Heart left ventricle (tissue), 13 donors: Measurements from ENCODE around the gene PTPN13.

Experiments
- CTCF ChIP-seq, 12 donors: fragments of 200-600 bp; sonication (generic) in 4 of 12; IDR thresholded peaks; one replicate each; pipeline versions ENCODE4 v1.5.0 to v1.8.0; 2018 to 2022; ENCODE audit warnings: antibody characterized with exemption in 12 of 12, mild to moderate bottlenecking in 5 of 12
- POLR2A ChIP-seq, 2 donors: fragments of 450-650 bp; IDR thresholded peaks; one replicate each; pipeline ENCODE4 v1.6.1; 2017; ENCODE audit warnings: antibody characterized with exemption in 2 of 2, mild to moderate bottlenecking in 2 of 2, moderate library complexity in 2 of 2
- donor health status: ischemic (EF 13 %, LVEDD 7.1; RV severe dilation, severe dysfunction).
- donor health status: DM: no; HTN: yes; CAD: no.
- donor health status: DM: no; HTN: no; CAD: no.
- donor health status: ischemic (EF 25% LVEDD 6.9; RV normal size, moderate dysfunction).
- donor health status: ischemic (EF 25% LVEDD 5.7; RV mildly dilated, moderate dysfunction).
- donor health status: ischemic (EF 35%, LVEDD 5.7; RV mildly dilated, moderate dysfunction).
- donor health status: nonischemic (EF 11% LVEDD 7.7; RV severe dilation, severe dysfunction).
- donor health status: DM: yes; HTN: yes; CAD: no.
- donor health status: PGD.
- donor health status: ischemic (EF 29% LVEDD 5.4; RV normal size, mild dysfunction).
- donor health status: nonischemic (EF 23%, LVEDD 6.1; RV moderate dilation, normal function).

GRCh38 chr4:86718152-86718551, 124.0 kb downstream of the PTPN13 start:
- TF ChIP-seq CTCF (IDR thresholded peaks at IDR 0.05): no peak
- TF ChIP-seq POLR2A (IDR thresholded peaks at IDR 0.05): no peak
